Uterus (tissue), 2 donors: Measurements from ENCODE around the gene KRT7.

ENCODE experiments used
- POLR2A ChIP-seq, 2 donors: fragments of 450-650 bp; IDR thresholded peaks; one replicate each; pipeline ENCODE4 v1.6.1; 2016; ENCODE audit warnings: antibody characterized with exemption in 2 of 2, mild to moderate bottlenecking in 1 of 2, moderate library complexity in 1 of 2
- TF ChIP-seq, protein P1 (sequence below), 4 experiments: fragments of 200-600 bp in 2 of 4; fragments of 450-650 bp in 2 of 4; sonication (generic) in 2 of 4; IDR thresholded peaks; one replicate each; pipeline ENCODE4 v1.5.1; 2016 to 2019; ENCODE audit warnings: antibody characterized with exemption in 4 of 4, mild to moderate bottlenecking in 2 of 4, moderate library complexity in 1 of 4

DNA sequence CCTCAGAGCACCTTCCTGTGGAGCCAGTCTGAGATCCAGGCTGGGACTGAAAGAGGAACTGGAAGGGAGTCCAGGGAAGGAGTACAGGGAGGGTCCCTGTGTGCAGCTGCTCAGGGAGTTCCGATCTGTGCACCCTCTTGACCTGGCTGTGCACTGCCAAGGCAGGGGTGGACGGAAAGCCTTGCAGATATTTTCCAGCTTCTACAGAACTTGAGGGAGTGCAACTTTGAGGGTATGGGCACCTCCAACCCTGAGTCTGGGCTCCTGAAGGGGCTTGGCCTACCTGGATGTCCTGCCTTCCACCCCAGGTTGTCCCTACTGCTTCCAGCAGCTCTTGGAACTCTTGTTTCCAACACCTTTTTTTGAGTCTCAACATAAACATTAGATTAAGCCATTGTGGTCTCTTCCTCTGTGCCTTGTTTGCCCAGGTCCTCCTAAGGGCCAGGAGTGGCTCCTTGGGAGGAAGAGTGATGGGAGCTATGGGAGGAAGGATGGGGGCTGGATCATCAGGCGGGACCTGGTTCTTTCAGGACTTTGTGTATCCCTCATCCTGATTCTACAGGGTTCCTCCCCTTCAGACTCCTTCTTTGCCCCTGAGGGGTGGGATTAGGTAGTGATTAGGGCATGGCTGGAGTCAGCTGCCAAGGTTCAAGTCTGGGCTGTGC is 3.5 kb downstream of the KRT7 start:
- no peak for TF ChIP-seq POLR2A (IDR thresholded peaks at IDR 0.05)
- TF ChIP-seq, protein P1, sequence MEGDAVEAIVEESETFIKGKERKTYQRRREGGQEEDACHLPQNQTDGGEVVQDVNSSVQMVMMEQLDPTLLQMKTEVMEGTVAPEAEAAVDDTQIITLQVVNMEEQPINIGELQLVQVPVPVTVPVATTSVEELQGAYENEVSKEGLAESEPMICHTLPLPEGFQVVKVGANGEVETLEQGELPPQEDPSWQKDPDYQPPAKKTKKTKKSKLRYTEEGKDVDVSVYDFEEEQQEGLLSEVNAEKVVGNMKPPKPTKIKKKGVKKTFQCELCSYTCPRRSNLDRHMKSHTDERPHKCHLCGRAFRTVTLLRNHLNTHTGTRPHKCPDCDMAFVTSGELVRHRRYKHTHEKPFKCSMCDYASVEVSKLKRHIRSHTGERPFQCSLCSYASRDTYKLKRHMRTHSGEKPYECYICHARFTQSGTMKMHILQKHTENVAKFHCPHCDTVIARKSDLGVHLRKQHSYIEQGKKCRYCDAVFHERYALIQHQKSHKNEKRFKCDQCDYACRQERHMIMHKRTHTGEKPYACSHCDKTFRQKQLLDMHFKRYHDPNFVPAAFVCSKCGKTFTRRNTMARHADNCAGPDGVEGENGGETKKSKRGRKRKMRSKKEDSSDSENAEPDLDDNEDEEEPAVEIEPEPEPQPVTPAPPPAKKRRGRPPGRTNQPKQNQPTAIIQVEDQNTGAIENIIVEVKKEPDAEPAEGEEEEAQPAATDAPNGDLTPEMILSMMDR (IDR thresholded peaks at IDR 0.05) = no peak
